NCI-H2227 (cell line): ENCODE measurements around the gene PTGIS.

Experiments
- DNase-seq: peaks from one replicate; lab custom pipeline; 2025; ENCODE audit not compliant: unreplicated experiment; lab: John Stamatoyannopoulos, UW

The PTGIS gene

GRCh38 chr20:49595811-49596561 is 28.0 kb upstream of the PTGIS start:
- no peak for DNase-seq

GRCh38 chr20:49595346-49595745 is 27.4 kb upstream of the PTGIS start:
- DNase-seq = no peak

- DNase-seq = no peak
Measured at GRCh38 chr20:49594931-49595315, 27.0 kb upstream of the PTGIS start.

- no peak for DNase-seq
Measured at GRCh38 chr20:49594143-49594930, 26.4 kb upstream of the PTGIS start.

GRCh38 chr20:49593466-49594142 is 25.7 kb upstream of the PTGIS start:
- no peak for DNase-seq

- DNase-seq = no peak
Measured at GRCh38 chr20:49592120-49592519, 24.2 kb upstream of the PTGIS start.

GRCh38 chr20:49591217-49591865 is 23.4 kb upstream of the PTGIS start:
- no peak for DNase-seq

GRCh38 chr20:49590163-49591017 is 22.5 kb upstream of the PTGIS start:
- DNase-seq = no peak

GRCh38 chr20:49589747-49590146 is 21.8 kb upstream of the PTGIS start:
- DNase-seq = no peak

GRCh38 chr20:49587111-49587570 is 19.2 kb upstream of the PTGIS start:
- no peak for DNase-seq

GRCh38 chr20:49585585-49586245 is 17.8 kb upstream of the PTGIS start:
- DNase-seq = no peak

GRCh38 chr20:49584418-49585382 is 16.8 kb upstream of the PTGIS start:
- DNase-seq = no peak

GRCh38 chr20:49583669-49584417 is 15.9 kb upstream of the PTGIS start:
- no peak for DNase-seq

- DNase-seq = no peak
Measured at GRCh38 chr20:49583343-49583668, 15.4 kb upstream of the PTGIS start.

- DNase-seq = no peak
Measured at GRCh38 chr20:49582413-49583334, 14.7 kb upstream of the PTGIS start.

- no peak for DNase-seq
Measured at GRCh38 chr20:49581482-49581881, 13.5 kb upstream of the PTGIS start.

- DNase-seq = no peak
Measured at GRCh38 chr20:49580813-49581174, 12.9 kb upstream of the PTGIS start.
